Stimulated activated CD4-positive, alpha-beta T cell treated with anti-CD3 and anti-CD28 coated beads, Interleukin-4, amount 100 ng/mL, for 1 hour (primary cell): Measurements from ENCODE around the gene PITRM1.

ENCODE experiments used
- DNase-seq: peaks from one replicate; pipeline ENCODE4 v3.0.0-alpha.2; 2020

PITRM1 gene

GRCh38 chr10:3137958-3138726 lies 34.4 kb downstream of the PITRM1 start:
- DNase-seq = no peak

GRCh38 chr10:3136763-3137611 lies 35.6 kb downstream of the PITRM1 start:
- no peak for DNase-seq

GRCh38 chr10:3136336-3136735 lies 36.2 kb downstream of the PITRM1 start:
- no peak for DNase-seq

- no peak for DNase-seq
These were observed 37.6 kb downstream of the PITRM1 start for GRCh38 chr10:3135006-3135405.

GRCh38 chr10:3133948-3134347 lies 38.6 kb downstream of the PITRM1 start:
- DNase-seq = no peak

GRCh38 chr10:3132036-3133025 lies 40.3 kb downstream of the PITRM1 start:
- no peak for DNase-seq

GRCh38 chr10:3131098-3131497 lies 41.5 kb downstream of the PITRM1 start:
- DNase-seq = no peak

GRCh38 chr10:3129581-3130340 lies 42.8 kb downstream of the PITRM1 start:
- DNase-seq = no peak

- no peak for DNase-seq
These were observed 44.0 kb downstream of the PITRM1 start for GRCh38 chr10:3128379-3129130.

- no peak for DNase-seq
These were observed 44.7 kb downstream of the PITRM1 start for GRCh38 chr10:3127921-3128320.

GRCh38 chr10:3126741-3127346 lies 45.7 kb downstream of the PITRM1 start:
- no peak for DNase-seq

GRCh38 chr10:3126249-3126648 lies 46.3 kb downstream of the PITRM1 start:
- no peak for DNase-seq

- no peak for DNase-seq
These were observed 46.9 kb downstream of the PITRM1 start for GRCh38 chr10:3125527-3126170.

- no peak for DNase-seq
These were observed 48.0 kb downstream of the PITRM1 start for GRCh38 chr10:3124412-3125175.

- DNase-seq = no peak
These were observed 48.8 kb downstream of the PITRM1 start for GRCh38 chr10:3123571-3124411.

- no peak for DNase-seq
These were observed 49.9 kb downstream of the PITRM1 start for GRCh38 chr10:3122486-3123205.

- no peak for DNase-seq
These were observed 50.5 kb downstream of the PITRM1 start for GRCh38 chr10:3122034-3122433.
